Mesenchymal stem cell (in vitro differentiated cells and primary cell): Measurements from ENCODE around the gene HSFX2.
A peak's percentile ranks its signal among the peaks of the same experiment; 100 is the strongest.
"Not testable (repeated sequence)": the region's sequence is repeated elsewhere in the genome, so short reads cannot be mapped to it uniquely, and the experiment has no call there.

Experiments used
- DNase-seq: peaks from one replicate; pipeline ENCODE4 v3.0.0-alpha.2; 2013
- H2AFZ ChIP-seq: one replicate; pipeline ENCODE4 v1.6.1; 2013; ENCODE audit warnings: low read depth, mild to moderate bottlenecking, control low read depth, inconsistent platforms, low read length, moderate library complexity
- H2AK5ac ChIP-seq: 2 replicates; pipeline ENCODE4 v1.6.1; 2013; ENCODE audit warnings: low read length, moderate library complexity, mild to moderate bottlenecking, inconsistent platforms; ENCODE audit not compliant: severe bottlenecking
- H2BK120ac ChIP-seq: one replicate; pipeline ENCODE4 v1.6.1; 2013; ENCODE audit warnings: low read depth, mild to moderate bottlenecking, inconsistent platforms, low read length, moderate library complexity
- H2BK12ac ChIP-seq, 2 experiments: one replicate each; pipeline ENCODE4 v1.6.1; 2013; ENCODE audit warnings: inconsistent platforms in 2 of 2, low read length in 2 of 2, mild to moderate bottlenecking in 2 of 2, moderate library complexity in 2 of 2, control low read depth in 1 of 2
- H2BK15ac ChIP-seq: one replicate; pipeline ENCODE4 v1.6.1; 2013; ENCODE audit warnings: mild to moderate bottlenecking, low read depth, inconsistent platforms; ENCODE audit not compliant: poor library complexity, severe bottlenecking
- H2BK5ac ChIP-seq: 2 replicates; pipeline ENCODE4 v1.6.1; 2013; ENCODE audit warnings: low read depth, mild to moderate bottlenecking, low read length, control low read depth, inconsistent platforms; ENCODE audit not compliant: poor library complexity, severe bottlenecking
- H3K14ac ChIP-seq, 2 experiments: one replicate each; pipeline ENCODE4 v1.6.1; 2013; ENCODE audit warnings: inconsistent platforms in 2 of 2, low read length in 2 of 2, control low read depth in 1 of 2, mild to moderate bottlenecking in 1 of 2, moderate library complexity in 1 of 2
- H3K18ac ChIP-seq, 2 experiments: one replicate each; pipeline ENCODE4 v1.6.1; 2013; ENCODE audit warnings: inconsistent platforms in 2 of 2, low read length in 2 of 2, control low read depth in 1 of 2, low read depth in 1 of 2, mild to moderate bottlenecking in 1 of 2
- H3K23ac ChIP-seq, 2 experiments: one replicate each; pipeline ENCODE4 v1.6.1; 2013; ENCODE audit warnings: inconsistent platforms in 2 of 2, low read length in 2 of 2, mild to moderate bottlenecking in 2 of 2, moderate library complexity in 2 of 2, control low read depth in 1 of 2
- H3K27ac ChIP-seq: 2 replicates; pipeline ENCODE4 v1.5.1; 2013; ENCODE audit warnings: mild to moderate bottlenecking, moderate library complexity, low read length, control low read depth, inconsistent platforms; ENCODE audit not compliant: poor library complexity, severe bottlenecking
- H3K27me3 ChIP-seq, 2 experiments: 2 replicates each; pipeline versions ENCODE4 v1.6.1 to v1.7.0; 2013; ENCODE audit warnings: low read length in 2 of 2, mild to moderate bottlenecking in 2 of 2, moderate library complexity in 2 of 2, control low read depth in 1 of 2, inconsistent platforms in 1 of 2; ENCODE audit not compliant: control insufficient read depth in 1 of 2, insufficient read depth in 1 of 2
- H3K36me3 ChIP-seq, 2 experiments: 2 replicates each; pipeline versions ENCODE4 v1.6.1 to v1.7.0; 2013; ENCODE audit warnings: low read length in 2 of 2, control low read depth in 1 of 2, inconsistent platforms in 1 of 2, low read depth in 1 of 2, mild to moderate bottlenecking in 1 of 2; ENCODE audit not compliant: insufficient read depth in 2 of 2, control insufficient read depth in 1 of 2
- H3K4ac ChIP-seq, 2 experiments: one replicate each; pipeline ENCODE4 v1.6.1; 2013; ENCODE audit warnings: inconsistent platforms in 2 of 2, low read length in 2 of 2, mild to moderate bottlenecking in 2 of 2, moderate library complexity in 2 of 2, control low read depth in 1 of 2, low read depth in 1 of 2
- H3K4me1 ChIP-seq: 2 replicates; pipeline ENCODE4 v1.6.1; 2013; ENCODE audit warnings: low read depth, low read length, control low read depth; ENCODE audit not compliant: control insufficient read depth, insufficient read depth
- H3K4me2 ChIP-seq: 2 replicates; pipeline ENCODE4 v1.6.1; 2013; ENCODE audit warnings: low read length, mild to moderate bottlenecking, inconsistent platforms; ENCODE audit not compliant: poor library complexity, severe bottlenecking
- H3K4me3 ChIP-seq, 2 experiments: 2 replicates each; pipeline versions ENCODE4 v1.5.1 to v1.7.0; 2013; ENCODE audit warnings: low read length in 2 of 2, mild to moderate bottlenecking in 2 of 2, control low read depth in 1 of 2, low read depth in 1 of 2; ENCODE audit not compliant: insufficient read depth in 1 of 2
- H3K79me1 ChIP-seq: replicated peaks from 2 replicates; pipeline ENCODE4 v1.6.1; 2013; ENCODE audit warnings: mild to moderate bottlenecking, control low read depth, low read length, inconsistent platforms; ENCODE audit not compliant: poor library complexity, severe bottlenecking
- H3K9ac ChIP-seq: 2 replicates; pipeline ENCODE4 v1.7.0; 2013; ENCODE audit warnings: mild to moderate bottlenecking, low read length, moderate library complexity
- H3K9me3 ChIP-seq: 2 replicates; pipeline ENCODE4 v1.7.0; 2013; ENCODE audit warnings: mild to moderate bottlenecking, low read length; ENCODE audit not compliant: control insufficient read depth
- H4K8ac ChIP-seq: one replicate; pipeline ENCODE4 v1.6.1; 2013; ENCODE audit warnings: inconsistent platforms, mild to moderate bottlenecking, low read length, moderate library complexity
- H4K91ac ChIP-seq: one replicate; pipeline ENCODE4 v1.6.1; 2013; ENCODE audit warnings: mild to moderate bottlenecking, low read length, inconsistent platforms
- WGBS: methylation state at CpG from one replicate; pipeline ENCODE4 v1.1.7; 2013; ENCODE audit warnings: mixed read lengths; 5-methylcytosine and 5-hydroxymethylcytosine counted together

The HSFX2 gene

DNA sequence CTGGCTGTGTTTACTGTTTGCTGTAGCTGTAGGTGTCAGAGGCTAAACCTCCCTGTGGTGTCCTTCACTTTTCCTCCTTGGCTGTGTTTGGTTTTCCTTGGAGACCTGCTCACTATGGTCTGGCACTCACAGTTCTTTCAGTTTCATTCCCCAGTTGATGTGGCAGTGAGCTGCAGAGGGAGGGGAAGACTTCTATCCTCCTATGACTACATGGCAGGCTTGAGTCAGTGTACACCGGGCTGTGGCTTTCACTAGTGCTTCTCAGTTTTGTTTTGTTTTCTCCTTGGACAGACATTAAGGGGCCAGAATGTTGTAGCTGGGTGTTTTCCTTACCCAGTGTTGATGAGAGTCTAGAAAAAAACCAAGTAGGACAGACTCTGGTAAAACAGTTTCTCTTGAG, 21.7 kb downstream of the HSFX2 start:
- not testable (repeated sequence) for H3K4me1 ChIP-seq, H2BK12ac ChIP-seq, H3K9ac ChIP-seq, H2BK15ac ChIP-seq, H3K9me3 ChIP-seq, H2BK120ac ChIP-seq, H3K18ac ChIP-seq, H2AFZ ChIP-seq, H3K4ac ChIP-seq, H3K36me3 ChIP-seq, H2AK5ac ChIP-seq, DNase-seq, H3K23ac ChIP-seq, H3K14ac ChIP-seq, H3K4me2 ChIP-seq, H4K8ac ChIP-seq, H4K91ac ChIP-seq, H2BK5ac ChIP-seq, H3K79me1 ChIP-seq, H3K4me3 ChIP-seq, H3K27ac ChIP-seq
- WGBS: no CpG with 5 or more reads among the region's 1 CpG
- peaks cover 0 to 11% of the 10 kb centered on the region in 2 experiments for H3K27me3 ChIP-seq

- Histone ChIP-seq H3K36me3 (no peaks in the 10 kb centered on the region), H3K4ac (no peak overlapping the region), H2BK12ac (no peak overlapping the region), H3K9me3 (no peaks in the 10 kb centered on the region), H3K4me3 (no peak overlapping the region), H2AK5ac (no peak overlapping the region), H4K8ac (no peak overlapping the region), H2AFZ (no peak overlapping the region), H3K27me3 (peaks cover 0 to 18% of the 10 kb centered on the region in 2 experiments), H3K9ac (peak overlapping the region; percentile 11), H4K91ac (no peak overlapping the region), H3K79me1 (no peaks in the 10 kb centered on the region), H2BK120ac (no peak overlapping the region), H3K14ac (no peak overlapping the region), H2BK15ac (no peak overlapping the region), H3K27ac (no peak overlapping the region), H3K4me2 (no peak overlapping the region), H3K18ac (no peak overlapping the region), H3K4me1 (no peaks in the 10 kb centered on the region), H3K23ac (no peak overlapping the region), H2BK5ac (no peak overlapping the region)
- no peak for DNase-seq
- no CpG with 5 or more reads among the region's 1 CpG for WGBS
These were observed 22.4 kb downstream of the HSFX2 start for GRCh38 chrX:149572743-149573142.

DNA sequence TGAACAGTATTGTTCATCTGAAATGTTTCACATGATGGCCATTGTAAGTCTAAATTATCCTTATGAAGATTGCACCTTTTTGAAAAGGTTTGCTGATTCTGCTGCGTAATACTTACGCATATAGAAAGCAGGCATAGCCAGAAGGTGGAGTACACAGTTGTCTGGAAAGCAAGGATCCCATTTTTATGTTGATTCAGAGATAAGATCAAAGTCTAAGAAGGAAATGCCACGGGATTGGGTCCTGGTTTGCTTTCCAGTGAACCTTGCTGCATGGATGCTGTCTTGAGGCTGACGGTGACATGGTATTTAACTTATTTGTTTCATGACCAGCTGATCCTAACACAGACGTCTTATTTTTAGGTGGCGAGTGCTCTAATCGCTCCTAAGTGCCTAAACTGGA, 23.3 kb downstream of the HSFX2 start:
- Histone ChIP-seq H3K4me1 (no peaks in the 10 kb centered on the region), H3K23ac (no peak overlapping the region), H3K4me3 (no peak overlapping the region), H3K27ac (no peak overlapping the region), H2BK120ac (no peak overlapping the region), H2BK15ac (no peak overlapping the region), H3K36me3 (no peaks in the 10 kb centered on the region), H2AFZ (no peak overlapping the region), H3K4ac (no peak overlapping the region), H3K9ac (no peak overlapping the region), H2BK5ac (no peak overlapping the region), H3K18ac (no peak overlapping the region), H2BK12ac (no peak overlapping the region), H3K14ac (no peak overlapping the region), H2AK5ac (no peak overlapping the region), H4K8ac (no peak overlapping the region), H4K91ac (no peak overlapping the region), H3K9me3 (no peaks in the 10 kb centered on the region), H3K4me2 (no peak overlapping the region), H3K27me3 (peaks cover 0 to 21% of the 10 kb centered on the region in 2 experiments), H3K79me1 (no peaks in the 10 kb centered on the region)
- DNase-seq: no peak
- WGBS: 89% methylated on average over 7 of the region's 7 CpGs

DNA sequence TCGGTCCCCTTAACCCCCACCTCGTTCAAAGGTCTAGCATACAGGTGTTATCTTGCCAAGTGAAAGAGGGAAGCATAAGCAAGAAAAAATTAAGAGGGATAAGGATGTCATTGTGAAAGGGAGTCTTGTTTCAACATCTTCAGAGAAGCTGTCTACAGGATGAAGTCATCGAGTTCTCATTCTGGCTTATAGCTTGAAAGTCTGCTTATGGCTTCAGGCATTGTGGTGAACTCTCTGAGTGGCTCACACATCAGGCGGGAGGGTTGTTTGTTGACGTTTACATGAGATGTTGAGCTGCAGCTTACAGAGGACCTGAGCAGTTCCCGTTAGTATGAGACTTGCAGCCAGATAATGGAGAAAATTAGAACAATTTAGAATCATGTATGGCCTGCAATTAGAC, 24.4 kb downstream of the HSFX2 start:
- H3K4ac ChIP-seq: no peak overlapping the region
- H2BK120ac ChIP-seq: no peak overlapping the region
- no peak overlapping the region for H4K91ac ChIP-seq
- no peak overlapping the region for H3K9ac ChIP-seq
- H3K36me3 ChIP-seq: no peaks in the 10 kb centered on the region
- no peak overlapping the region for H3K18ac ChIP-seq
- no peak overlapping the region for H3K27ac ChIP-seq
- peak; percentile 87 for DNase-seq
- no peak overlapping the region for H4K8ac ChIP-seq
- H3K9me3 ChIP-seq: no peaks in the 10 kb centered on the region
- peaks cover 0 to 21% of the 10 kb centered on the region in 2 experiments for H3K27me3 ChIP-seq
- 65% methylated on average over 5 of the region's 6 CpGs for WGBS
- H3K14ac ChIP-seq: no peak overlapping the region
- no peak overlapping the region for H3K23ac ChIP-seq
- H3K4me1 ChIP-seq: no peaks in the 10 kb centered on the region
- no peak overlapping the region for H3K4me2 ChIP-seq
- no peak overlapping the region for H2BK5ac ChIP-seq
- no peak overlapping the region for H3K4me3 ChIP-seq
- H2AFZ ChIP-seq: no peak overlapping the region
- H2BK15ac ChIP-seq: no peak overlapping the region
- no peaks in the 10 kb centered on the region for H3K79me1 ChIP-seq
- H2BK12ac ChIP-seq: no peak overlapping the region
- H2AK5ac ChIP-seq: no peak overlapping the region
